Measurements from ENCODE around the gene MAP2K1. TPM values are rescaled to one million over a fixed set of nuclear protein-coding genes. Genes with fewer than 3 reads are reported as not detected.

The MAP2K1 gene
- total RNA-seq, 1 donor from 2014 or later = 38.7 TPM

Small RNA genes within 50 kb of the gene (microRNA-seq; reads per million reads assigned to microRNA genes)
- gene MIR4512 = not detected

Other genes with a start within 250 kb of the MAP2K1 start
- gene MEGF11, start 133.2 kb upstream of the MAP2K1 start, total RNA-seq = not detected
- 30.9 TPM for gene DIS3L, start 93.3 kb upstream of the MAP2K1 start, total RNA-seq
- gene TIPIN, start 30.2 kb upstream of the MAP2K1 start, total RNA-seq = 4.3 TPM
- 32.0 TPM for gene SNAPC5, start 110.8 kb downstream of the MAP2K1 start, total RNA-seq
- 1,100 TPM for gene RPL4, start 117.9 kb downstream of the MAP2K1 start, total RNA-seq
- 3.7 TPM for gene ZWILCH, start 118.4 kb downstream of the MAP2K1 start, total RNA-seq
- gene LCTL, start 179.1 kb downstream of the MAP2K1 start, total RNA-seq = not detected

Data from cardiac septum (tissue), 1 donor.